GM19455 (cell line): ENCODE results near the gene PDSS2.
"Not testable (repeated sequence)": the region's sequence is repeated elsewhere in the genome, so short reads cannot be mapped to it uniquely, and the experiment has no call there.

Experiments
- ATAC-seq: cut with Tn5 transposase; IDR thresholded peaks from one replicate; pipeline ENCODE4 v1.9.1; 2021; ENCODE audit not compliant: unreplicated experiment

The PDSS2 gene

GRCh38 chr6:107329063-107329860 is 130.1 kb downstream of the PDSS2 start:
- ATAC-seq: no peak

- no peak for ATAC-seq
Observed at GRCh38 chr6:107328081-107328480, 131.3 kb downstream of the PDSS2 start.

- ATAC-seq: no peak
Observed at GRCh38 chr6:107323133-107323785, 136.1 kb downstream of the PDSS2 start.

- ATAC-seq: no peak
Observed at GRCh38 chr6:107321793-107322192, 137.6 kb downstream of the PDSS2 start.

DNA sequence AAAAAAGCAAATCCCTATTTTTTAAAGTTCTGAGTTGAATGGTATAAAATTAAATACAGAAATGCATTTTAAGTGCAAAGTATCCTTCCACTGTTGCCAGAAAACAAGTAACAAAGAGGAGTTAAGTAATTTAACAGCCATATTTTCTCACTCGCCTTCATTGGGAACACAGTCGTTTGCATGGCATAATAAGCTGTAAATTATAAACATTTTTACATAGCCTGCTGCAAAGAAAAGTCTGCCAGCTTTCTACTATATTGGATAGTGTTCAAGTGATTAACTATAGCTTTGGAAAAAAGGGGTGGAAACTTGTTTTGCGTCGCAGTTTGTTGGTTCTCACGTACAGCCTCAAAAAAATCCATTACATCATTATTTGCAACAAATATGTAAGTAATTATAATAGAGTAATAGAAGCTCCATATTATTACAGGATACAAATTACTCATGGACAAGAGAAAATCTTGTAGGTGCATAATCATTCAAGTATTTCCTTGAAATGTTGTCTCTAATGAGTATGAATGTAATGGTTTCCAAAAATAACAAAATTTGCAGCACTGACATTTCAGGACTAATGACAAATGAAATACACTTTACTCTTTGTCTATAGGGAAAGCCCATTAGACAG is 139.3 kb downstream of the PDSS2 start:
- no peak for ATAC-seq

GRCh38 chr6:107318100-107318736 is 141.1 kb downstream of the PDSS2 start:
- ATAC-seq: peak; percentile 77

DNA sequence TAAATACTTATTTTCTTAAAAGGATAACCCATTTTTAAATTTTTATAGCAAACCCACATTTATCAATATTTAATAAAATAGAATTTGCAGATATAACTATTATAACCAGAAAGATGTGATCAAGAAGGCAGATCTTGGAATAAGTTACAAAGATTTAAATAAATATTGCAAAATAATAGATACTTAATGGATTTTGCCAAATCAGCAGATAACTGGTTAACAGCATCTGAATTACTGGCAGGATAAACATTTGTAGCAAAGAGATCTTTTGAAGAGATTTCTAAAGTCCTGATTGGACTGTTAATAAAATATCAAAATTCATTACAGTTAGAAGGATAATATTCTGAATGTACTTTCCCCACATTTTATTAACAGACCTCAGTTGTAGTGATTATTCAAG is 144.2 kb downstream of the PDSS2 start:
- no peak for ATAC-seq

- no peak for ATAC-seq
Observed at GRCh38 chr6:107314531-107314939, 144.8 kb downstream of the PDSS2 start.

DNA sequence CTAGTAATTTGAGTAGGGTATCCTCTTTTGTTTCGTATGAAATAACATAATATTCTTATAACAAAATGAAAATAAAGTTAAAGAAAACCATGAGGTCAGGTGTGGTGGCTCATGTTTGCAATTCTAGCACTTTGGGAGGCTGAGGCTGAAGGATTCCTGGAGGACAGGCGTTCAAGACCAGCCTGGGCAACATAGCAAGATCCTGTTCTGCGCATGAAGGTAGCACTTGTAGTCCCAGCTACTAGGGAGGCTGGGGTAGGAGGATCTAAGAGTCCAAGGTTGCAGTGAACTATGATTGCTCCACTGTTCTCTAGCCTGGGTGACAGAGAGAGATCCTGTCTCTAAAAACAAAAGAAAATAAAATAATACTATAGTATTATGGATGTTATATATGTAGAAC is 145.6 kb downstream of the PDSS2 start:
- no peak for ATAC-seq

DNA sequence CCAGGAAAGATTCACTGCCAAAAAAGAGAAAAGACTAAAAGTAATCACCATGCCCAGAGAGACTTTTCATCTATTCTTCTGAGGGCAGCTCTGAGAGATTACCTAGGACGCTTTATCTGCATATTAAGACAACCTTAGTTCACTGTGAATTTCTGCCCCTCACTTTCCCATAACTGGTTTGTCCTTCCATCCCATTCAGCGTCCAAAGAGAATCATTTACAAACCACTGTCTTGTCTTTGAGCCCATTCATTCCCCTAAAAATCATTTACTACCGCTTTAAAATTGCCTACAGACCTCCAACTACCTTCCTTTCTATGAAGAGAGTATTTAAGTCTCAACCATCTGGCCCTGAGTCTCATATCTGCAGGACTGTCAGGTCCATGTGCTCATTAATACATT is 149.0 kb downstream of the PDSS2 start:
- ATAC-seq: no peak

DNA sequence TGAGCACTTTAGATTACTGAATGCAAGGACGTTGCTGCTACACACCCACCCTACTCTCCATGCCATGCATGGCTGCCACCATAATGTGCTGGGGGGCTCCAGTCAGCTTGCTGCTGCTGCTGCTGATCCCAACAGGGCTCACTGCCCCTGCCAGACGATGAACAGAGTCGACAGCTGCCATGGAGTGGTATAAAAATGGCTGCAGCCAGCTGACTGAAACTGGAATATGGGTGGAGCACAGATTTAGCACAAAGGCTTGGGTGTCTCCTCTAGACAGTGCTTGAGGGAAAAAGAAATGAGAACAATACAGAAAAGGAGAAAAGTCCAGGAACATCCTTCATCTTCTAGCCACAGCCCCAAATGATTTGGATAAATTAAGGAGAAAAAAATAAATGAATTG is 150.7 kb downstream of the PDSS2 start:
- no peak for ATAC-seq

DNA sequence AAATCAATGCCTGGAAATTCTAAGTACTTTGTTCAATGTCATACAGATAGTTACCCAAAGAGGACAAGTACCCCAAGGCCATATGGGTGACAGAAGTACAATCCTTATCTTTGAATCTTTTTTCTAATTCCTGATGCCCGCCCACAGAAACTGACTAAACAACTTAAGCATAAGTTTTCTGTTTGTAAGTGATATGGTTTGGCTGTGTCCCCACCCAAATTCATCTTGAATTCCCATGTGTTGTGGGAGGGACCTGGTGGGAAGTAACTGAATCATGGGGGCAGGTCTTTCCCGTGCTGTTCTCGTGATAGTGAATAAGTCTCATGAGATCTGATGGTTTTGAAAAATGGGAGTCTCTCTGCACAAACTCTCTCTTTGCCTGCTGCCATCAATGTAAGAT is 153.4 kb downstream of the PDSS2 start:
- ATAC-seq: not testable (repeated sequence)

DNA sequence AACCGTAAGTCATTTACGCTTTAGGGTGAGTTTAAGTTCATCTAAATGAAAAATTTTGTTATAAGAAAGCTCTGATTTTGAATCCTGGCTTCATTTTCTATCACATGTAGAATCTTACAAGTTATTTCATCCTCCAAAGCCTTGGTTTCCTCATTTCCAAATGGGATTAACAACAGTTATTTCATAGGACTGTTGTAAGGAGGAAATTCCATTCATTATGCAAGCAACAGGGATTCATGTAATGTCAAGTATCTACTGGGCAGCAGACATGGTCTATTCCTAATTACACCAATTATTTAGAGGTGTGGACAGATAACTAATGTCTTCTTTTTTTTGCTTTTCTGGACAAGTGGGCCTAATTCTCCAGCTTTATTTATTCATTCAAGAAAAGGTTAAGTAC is 154.0 kb downstream of the PDSS2 start:
- ATAC-seq: no peak

DNA sequence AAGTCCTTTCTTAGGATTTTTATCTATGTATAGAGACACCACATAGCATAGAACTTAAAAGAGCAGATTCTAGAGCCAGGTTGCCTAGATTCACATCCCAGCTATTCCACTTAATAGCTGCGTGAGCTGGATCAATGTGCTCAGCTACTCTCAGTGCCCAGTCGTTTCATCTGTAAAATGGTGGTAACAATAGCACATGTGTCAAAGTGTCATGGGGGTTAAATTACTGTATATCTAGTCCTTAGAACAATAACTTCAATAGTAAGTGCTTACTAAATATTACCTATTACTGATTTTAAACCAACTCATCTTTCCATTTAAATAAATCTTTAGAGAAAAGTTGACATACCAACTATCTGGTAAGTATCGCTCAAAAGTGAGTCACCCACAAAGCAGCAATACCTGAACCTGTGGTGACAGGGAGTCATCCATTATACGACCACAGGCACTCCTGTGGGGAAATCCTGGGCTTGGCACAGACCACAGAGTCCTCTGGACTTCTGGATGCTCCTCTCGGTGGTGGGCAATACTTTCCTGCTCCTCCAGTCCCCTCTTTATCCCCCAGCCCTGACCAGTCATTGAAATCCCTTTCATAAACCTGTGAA is 154.8 kb downstream of the PDSS2 start:
- ATAC-seq: no peak

DNA sequence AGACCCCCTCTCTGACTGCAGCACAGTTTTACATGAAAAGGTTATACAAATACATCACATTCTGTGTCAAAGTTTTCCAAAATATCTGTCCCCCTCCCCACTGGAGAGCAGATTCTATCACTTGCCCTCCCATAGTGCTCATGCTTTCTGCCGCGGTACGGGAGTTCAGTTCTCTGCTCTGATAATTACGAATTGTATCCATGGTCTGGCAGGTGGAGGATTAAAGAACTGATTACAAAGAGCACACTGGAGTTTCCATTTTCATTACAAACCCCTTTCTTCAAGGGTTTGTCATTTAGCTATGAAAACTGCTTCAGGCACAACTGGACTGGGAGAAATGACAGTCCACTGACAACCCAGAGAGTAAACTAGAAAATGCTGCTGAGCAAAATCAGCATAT is 166.0 kb downstream of the PDSS2 start:
- ATAC-seq: no peak

GRCh38 chr6:107292715-107293271 is 166.6 kb downstream of the PDSS2 start:
- no peak for ATAC-seq

DNA sequence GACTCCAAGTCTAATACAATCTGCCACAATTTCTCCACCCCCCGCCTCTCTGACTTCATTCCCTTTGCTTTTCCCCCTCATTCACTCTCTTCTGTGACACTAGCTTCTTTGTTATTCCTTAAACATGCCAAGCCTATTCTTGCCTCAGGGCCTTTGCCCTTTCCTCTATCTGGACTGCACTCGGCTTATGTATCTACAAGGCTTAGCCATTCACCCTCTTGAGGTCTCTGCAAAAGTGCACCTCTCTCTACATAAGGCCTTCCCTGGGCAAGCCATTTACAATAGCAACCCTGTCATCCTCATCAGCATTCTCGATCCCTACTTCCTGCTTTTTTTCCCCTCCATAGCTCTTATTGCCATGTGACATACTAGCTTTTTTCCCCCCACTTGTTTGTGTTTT is 168.9 kb downstream of the PDSS2 start:
- no peak for ATAC-seq

- ATAC-seq: not testable (repeated sequence)
Observed at GRCh38 chr6:107289258-107289657, 170.1 kb downstream of the PDSS2 start.

DNA sequence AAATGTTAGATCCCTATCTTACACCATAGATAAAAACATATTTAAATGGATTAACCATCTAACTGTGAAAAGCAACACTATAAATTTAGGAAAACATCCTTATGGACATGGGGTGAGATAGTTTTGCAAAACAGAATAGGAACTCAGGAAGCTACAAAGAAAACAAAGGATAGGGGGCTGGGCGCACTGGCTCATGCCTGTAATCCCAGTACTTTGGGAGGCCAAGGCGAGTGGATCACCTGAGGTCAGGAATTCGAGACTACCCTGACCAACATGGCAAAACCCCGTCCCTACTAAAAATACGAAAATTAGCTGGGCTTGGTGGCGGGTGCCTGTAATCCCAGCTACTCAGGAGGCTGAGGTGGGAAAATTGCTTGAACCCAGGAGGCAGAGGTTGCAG is 173.7 kb downstream of the PDSS2 start:
- ATAC-seq: not testable (repeated sequence)

DNA sequence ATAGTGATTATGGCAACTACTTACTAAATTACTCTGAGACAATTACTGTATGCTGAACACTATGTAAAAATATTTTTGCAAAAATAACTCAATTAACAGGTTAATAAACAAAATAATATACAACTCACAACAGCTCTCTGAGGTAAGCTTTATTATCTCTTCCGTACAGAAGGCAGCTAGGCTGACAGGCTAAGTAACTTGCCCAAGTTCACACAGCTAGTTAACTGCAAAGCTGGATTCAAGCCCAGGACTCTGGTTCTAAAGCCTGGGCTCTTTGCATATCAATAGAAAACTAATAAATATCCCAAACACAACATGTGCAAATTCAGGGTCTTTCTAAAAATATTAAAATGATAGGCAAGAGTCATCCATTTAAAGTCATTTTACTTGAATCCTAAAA is 174.6 kb downstream of the PDSS2 start:
- ATAC-seq: no peak

GRCh38 chr6:107280791-107281190 is 178.6 kb downstream of the PDSS2 start:
- ATAC-seq: no peak
